HG03575 (cell line): ENCODE measurements around the gene PRDM15.

Experiments used
- ATAC-seq: cut with Tn5 transposase; IDR thresholded peaks from one replicate; pipeline ENCODE4 v1.9.1; 2021; ENCODE audit not compliant: unreplicated experiment, insufficient number of reproducible peaks, low FRiP score; ENCODE audit errors: extremely low read depth

PRDM15 gene

DNA sequence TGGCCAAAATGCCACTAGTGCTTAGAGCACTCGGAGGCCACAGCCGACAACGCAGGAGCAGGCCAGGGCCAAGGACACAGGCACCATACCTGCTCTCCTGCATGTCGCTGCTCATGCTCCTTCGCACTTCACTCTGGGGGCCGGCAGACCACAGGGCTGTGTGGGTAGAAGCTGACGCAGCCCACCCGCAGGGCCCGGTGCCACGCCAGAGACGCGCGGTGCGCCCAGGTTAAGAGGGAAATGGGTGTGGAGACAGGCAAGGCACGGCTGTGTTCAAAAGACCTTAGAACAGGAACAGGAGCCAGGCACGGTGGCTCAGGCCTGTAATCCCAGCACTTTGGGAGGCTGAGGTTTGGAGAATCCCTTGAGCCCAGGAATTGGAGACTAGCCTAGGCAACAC is 13.6 kb upstream of the PRDM15 start:
- no peak for ATAC-seq

DNA sequence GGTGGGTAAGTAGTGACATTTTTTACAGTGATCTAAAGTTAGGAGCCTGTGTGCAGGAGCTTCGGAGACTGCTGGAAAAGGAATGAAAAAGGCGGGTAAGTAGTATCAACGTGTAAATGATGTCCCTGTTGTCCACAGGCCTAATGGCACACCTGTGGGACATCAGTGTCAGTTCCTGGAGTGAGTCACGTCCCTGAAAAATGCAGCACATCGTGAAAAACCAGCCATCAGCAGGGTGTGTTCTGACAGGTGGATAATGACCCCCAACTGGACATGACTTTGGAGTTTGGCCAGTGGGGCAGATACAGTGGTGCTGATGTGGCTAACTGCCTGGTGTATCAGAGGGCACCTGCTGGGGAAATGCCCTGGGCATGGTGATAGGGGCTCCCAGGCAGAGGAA is 12.0 kb upstream of the PRDM15 start:
- no peak for ATAC-seq

DNA sequence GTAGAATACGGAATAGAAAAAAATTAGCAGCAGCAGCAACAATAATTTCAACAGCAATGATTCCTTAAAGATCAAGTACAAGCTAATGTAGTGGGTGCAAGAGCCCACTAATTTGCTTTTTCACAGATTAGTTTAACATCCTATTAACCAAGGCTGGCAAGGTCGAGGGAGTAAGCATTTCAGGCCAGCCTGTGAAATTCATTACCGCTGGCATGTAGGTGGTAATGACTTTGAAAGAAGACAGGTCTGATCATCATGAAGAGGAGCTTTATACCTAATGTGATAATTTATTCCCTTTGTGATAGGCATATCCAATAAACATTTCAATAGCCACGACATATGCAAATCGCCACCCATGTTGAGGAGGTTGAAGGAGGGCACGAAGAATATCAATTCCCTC is 11.2 kb upstream of the PRDM15 start:
- ATAC-seq, result no peak

DNA sequence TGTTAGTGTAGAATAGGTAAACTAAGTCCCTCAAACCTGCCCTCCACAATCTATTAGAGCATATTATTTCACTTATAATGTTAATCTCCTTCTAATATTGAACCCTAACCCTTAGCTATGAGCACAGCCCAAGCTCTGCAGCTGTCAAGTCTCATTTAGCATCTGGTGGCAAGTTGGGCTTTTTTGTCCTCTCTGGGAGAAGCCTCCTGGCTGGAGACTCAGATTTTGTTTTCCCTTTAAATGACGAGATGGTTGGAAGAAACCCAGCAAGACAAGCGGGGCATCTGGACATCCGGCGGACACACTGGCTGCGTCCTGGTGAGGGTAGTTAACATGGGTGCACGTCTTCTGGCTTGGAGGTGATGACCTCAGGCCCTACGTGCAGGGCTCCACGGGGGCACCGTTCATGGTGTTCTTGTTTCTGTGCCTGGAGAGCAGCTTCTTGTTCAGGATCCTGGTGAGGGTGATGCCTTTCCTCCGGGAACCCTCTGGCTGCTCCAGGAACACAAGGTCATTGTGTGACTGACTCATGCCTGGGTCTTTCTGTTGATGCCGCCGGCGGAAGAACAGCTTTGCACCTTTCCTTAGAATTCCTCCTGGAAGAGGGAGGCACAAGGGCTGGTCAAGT is 9.7 kb upstream of the PRDM15 start:
- ATAC-seq, result no peak

DNA sequence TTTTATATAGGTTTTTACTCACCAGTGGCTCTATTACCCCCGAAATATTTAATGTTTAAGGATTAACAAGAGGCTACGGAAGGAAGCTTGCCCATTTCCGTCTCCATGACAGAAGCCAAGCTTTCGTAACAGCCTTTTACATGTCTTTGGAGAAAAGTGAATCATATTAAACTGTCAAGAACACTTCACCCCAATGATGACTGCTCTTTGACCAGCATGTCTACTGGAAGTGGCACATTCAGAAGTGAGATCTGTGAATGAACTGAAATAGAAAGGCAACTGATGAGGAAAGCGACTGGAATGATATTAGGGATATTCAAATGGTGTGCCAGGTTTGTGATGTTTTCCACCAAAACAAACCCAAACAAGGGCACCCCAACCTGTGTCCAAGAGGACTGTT is 8.5 kb upstream of the PRDM15 start:
- ATAC-seq, result no peak

DNA sequence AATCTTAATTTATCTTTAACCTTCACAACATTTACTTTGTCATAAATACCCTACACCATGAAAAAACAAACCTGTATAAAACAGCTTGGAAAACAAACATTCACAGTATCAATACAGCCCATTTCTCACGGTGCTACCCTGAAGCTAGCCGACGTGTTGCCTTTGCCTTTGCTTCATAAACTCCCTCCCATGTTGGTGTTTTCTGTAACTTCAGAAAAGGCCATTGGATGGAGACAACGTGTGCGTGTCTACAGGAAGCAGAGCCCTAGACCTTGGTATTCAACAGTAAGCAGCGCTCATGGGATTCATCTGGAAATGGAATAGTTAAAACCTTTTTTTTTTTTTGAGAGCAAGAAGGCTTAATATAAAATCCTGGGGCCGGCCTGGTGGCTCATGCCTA is 7.2 kb upstream of the PRDM15 start:
- no peak for ATAC-seq

DNA sequence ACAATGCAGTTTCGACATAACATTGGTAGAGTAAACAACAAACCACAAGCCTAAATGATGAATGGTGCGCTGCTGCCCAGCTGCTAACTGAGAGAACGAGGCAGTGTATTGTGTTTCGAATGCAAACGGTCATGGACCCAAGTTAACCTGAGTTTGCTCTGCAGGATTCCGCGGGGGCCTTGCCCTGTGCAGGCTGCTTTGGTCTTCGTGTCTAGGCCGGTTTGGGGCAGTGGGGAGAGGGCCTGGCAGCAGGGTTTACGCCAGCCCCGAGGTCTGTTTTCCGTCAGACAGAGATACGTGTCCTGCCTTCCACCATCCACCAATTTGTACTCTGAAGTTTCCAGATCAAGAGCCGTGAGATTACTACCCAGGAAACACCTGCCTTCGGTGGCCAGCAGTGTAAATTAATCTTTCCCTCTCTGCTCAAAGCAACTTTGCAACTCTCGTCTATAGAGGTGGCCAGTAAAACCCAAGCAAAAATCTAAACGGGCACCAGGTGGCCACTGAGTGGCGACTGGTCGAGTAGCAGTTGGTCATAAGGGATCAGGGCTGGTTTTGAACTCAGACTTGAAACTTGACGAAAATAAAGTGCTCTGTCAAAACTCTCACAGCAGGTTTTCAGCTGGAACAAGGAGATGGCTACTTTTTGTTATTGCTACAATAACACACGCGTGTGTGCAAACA is 6.3 kb upstream of the PRDM15 start:
- no peak for ATAC-seq

DNA sequence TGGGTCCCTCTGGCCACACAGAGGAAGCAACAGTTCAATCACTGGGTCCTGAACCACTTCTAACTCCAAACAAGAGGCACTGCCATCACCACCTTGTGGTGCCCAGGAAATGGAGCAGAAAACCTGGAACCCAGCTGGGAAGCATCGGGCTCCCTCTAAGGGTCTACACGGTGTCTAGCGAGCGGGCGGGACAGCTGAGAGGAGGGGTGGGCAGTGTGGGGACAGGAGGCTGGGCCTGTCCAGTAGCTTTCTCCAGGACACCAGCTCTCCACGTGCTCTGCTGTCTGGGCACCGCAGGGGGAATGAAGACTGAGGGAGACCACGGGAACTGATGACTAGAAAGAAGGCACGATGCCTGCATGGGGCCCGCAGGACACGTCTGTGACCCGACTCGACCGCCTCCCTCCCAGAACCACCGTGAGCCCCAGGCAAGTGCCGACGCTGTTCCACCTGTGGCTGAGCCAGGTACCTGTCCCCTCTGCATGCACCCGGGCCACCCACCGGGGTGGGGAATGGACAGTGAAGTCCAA is 5.4 kb upstream of the PRDM15 start:
- no peak for ATAC-seq

DNA sequence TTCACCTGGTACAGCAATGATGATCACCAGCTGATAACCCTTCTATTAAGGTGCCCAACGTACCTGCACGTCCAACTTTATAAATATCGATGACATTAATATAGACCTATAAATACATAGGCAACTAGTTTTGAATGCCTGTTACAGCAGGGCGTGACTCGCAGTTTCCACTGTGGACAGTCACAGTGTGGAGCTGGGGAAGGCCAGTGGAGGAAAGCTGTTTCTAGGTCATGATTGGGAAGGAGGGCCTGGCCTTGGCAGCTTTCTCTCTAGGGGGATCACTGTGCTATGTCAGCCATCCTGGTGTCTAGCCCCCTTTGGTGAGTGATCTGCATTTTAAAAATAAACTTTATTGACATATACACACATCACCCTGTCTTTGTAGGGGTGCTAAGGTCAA is 4.4 kb upstream of the PRDM15 start:
- no peak for ATAC-seq

DNA sequence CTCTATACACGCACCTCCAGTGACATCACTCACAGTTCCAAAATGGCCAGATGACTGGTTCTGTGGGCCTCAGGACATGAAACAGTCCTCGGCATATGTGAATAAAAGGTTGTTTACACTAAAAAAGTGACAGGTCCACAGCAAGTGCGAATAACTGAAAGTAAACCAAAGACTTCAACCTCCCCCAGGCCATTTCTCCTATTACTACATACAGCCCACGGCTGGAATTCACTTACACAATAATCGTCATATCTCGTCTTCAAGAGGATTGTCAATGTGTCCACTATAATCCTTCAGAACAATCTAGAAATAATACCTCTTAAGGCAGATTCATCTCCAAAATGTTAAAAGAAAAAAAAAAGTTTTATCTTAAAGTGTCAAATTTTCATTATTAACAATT is 1.9 kb upstream of the PRDM15 start:
- ATAC-seq, result no peak

DNA sequence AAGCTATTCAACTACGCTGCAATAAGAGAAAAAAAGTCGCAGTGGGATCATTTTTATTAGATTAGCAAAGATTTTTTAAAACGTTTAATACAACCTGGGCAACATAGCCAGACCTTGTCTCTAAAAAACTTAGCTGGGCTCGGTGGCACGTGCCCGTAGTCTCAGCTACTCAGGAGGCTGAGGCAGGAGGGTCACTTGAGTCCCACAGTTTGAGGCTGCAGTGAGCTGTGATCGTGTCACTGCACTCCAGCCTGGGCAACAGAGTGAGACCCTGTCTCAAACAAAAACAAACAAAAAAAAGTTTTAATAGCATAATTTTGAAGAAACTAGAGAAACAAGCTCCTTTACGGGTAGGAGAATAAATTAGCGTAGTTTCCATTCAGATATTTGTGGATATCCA is 1.0 kb upstream of the PRDM15 start:
- ATAC-seq, result no peak

DNA sequence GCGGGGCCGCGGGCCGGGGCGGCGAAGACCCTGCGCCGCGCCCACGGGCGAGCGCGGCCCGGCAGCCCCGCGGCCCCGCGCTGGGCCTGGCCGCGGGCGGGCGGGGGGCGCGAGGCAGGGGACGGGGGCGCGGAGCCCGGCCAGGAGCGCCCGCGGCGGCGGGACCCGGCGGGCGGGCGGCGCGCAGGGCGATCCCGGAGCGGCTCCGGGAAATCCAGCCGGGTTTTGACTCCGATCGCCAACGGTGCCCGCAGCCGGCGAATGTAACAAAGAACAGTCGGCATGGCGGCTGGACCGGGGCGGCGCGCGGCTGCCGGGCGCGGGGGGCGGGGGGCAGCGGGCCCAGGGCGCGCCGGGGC is 334 bp downstream of the PRDM15 start:
- ATAC-seq, result no peak

DNA sequence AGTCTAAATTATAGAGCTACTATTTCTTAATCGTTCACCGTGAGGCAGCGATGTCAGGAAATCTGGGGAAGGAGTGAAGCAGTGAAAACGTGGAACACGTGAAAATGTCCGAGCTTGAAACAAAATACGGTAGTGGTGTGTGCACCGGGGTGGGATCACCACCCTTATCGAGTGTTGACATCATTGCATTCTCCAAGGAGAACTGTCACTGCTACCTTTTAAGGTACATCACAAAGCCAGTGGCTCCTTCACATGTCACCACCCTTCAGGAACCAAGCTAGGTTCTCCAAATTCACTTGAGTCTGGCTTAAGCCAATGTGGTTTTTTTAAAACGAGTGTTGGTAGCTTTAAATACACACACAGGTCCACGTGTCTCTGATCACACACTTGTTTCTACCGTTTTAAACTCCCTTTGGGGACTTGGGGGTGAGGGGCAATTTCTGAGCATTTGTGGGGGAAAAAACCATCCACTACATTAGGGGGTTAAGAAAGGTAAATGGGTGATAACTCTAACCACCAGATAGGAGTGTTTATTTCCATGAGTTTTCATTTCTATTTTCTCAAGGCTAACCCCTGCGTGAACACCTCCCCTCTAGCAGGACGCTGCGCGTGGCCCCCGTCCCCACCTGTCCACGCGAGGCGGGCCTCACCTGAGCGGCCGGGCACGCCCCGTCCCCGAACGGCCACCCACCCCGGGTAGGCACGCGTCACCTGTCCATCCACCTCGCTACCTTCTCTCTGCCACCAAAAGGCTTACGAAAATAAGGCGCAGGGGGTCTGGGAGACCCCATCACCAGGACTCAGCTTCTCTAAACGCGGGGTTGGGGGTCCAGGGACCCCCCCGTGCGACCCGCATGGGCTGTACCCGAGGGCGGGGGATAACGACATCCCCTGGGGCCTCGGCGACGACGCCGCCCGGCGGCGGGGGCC is 978 bp downstream of the PRDM15 start:
- no peak for ATAC-seq

DNA sequence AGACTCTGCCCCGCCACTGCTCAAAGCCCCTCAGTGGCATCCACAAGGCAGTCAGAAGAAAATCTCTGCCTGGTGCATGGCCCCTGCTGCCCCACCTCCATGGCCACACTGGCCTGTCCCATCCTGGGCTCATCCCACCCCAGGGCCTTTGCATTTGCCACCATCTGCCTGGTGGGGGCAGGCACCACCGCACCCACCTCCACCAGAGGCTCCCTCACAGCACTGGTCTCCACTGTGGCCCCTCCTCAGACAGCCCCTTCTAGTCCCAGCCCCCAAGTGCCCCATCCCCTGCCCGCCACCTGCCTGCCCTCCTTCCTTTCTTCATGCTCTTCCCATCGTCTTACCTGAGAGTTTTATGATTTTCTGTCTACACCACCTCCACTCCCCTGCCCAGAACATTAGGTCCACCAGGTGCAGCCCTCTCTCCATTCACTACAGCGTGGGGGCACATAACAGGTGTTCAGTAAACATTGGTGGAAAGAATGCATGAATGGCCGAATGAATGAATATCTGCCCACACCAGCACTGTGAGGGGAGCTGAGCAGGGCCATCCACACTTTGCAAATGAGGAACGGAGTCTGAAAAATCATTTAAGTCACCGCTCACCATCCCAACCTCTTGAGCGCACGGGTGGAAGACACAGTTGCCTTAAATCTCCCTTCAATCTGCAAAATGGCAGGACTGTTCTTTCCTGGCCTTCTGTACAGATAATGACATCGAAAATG is 2.1 kb downstream of the PRDM15 start:
- ATAC-seq, result no peak

DNA sequence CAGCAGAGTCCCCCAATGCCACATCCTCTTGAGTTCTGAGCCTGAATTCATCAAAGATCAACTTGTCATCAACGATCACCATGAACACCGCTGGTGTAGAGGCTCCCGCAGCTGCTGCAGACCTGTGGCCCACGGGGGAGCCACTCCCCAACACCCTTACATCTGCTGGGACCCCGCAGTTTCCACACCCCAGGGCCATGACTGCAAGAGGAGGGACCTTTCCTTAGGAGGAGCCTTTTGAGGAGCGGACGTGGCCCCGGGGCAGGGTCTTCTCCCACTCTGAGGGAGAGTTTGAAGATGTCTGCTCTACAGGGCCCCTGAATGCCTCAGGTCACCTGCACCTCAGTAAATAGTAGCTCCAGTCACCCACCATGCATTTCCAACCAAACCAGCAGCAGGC is 2.7 kb downstream of the PRDM15 start:
- no peak for ATAC-seq

DNA sequence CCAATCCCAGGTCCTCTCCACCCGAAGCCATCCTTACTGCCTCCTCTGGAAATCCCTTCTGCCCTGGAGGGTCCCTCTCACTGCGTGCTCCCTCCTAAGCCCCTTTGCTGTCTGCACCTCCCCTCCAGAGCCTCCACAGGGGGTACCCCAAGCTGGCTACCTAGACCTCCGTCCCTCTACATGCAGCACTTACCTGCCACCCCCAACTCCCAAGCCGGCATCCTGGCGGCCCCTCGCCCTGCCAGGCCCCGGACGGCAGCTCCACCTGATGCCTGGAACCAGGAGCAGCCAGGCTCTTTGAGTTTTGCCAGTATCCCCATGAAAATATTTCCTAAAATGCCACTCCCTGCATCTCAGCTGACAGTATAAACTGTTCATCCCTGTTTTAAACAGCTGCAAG is 4.1 kb downstream of the PRDM15 start:
- no peak for ATAC-seq

DNA sequence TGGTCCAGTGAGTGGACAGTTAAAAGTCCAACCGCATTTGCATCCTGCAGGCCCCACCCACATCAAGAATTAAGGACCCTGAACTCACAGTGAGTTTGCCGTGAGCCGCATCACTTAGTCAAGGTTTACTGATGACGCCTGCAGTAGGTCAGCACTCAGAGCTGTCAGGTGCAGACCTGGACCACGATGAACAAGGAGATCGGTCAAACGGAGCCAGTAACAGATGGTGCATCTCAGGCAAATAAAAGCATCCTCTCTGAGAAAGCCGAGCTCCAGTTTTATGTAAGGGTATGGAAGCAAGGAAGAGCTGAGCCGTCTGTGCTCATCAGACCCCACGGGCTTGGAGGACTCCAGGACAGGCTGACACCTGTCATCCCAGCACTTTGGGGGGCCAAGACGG is 4.5 kb downstream of the PRDM15 start:
- no peak for ATAC-seq

DNA sequence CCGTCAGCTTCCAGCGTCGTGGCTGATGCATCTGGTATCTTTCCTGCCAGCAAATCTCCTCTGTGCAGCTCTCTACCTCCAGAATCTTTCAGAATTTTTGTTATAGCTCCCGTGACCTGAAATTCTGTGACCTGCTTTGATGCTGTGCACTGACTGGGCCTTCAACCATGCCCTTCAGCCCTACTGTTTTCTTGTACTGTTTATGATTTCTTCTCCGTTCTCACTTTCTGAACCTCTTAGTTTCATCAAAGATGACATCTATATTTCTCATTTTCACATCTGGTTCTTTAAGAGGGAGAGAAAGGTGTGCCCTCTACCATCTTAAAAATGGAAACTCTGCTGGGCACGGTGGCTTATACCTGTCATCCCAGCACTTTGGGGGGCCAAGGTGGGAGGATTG is 5.7 kb downstream of the PRDM15 start:
- ATAC-seq, result no peak

DNA sequence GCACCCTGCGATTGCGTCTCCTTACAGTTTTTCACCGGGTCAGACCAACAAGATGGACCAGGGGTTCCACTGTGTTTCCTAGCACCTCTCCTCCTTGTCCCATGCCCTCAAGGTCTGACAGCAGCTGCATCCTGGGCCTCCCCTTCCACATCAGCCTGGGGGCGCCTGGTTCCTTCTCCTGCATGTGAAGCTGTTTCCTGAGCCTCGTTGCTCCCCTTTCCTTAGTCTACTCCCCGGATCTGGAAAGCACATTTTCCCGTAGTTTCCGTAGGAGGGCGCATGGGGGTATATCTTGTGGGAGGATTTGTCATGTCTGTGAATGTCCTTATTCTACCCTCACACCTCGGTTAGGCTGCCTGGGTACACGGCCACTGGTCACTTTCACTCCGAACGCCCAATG is 6.1 kb downstream of the PRDM15 start:
- no peak for ATAC-seq
